Mesendoderm (in vitro differentiated cells): Measurements from ENCODE around the gene TOM1.

Experiments used
- DNase-seq: peaks from one replicate; pipeline ENCODE4 v3.0.0; 2013
- H2AK5ac ChIP-seq: 2 replicates; pipeline ENCODE4 v1.6.1; 2013; ENCODE audit warnings: low read length, inconsistent platforms
- H2BK120ac ChIP-seq: 2 replicates; pipeline ENCODE4 v1.6.1; 2013; ENCODE audit warnings: low read depth, mild to moderate bottlenecking, low read length, moderate library complexity, mixed read lengths
- H2BK15ac ChIP-seq: replicated peaks from 2 replicates; pipeline ENCODE4 v1.6.1; 2013; ENCODE audit warnings: low read depth, mild to moderate bottlenecking, moderate library complexity
- H2BK5ac ChIP-seq: 2 replicates; pipeline ENCODE4 v1.6.1; 2013; ENCODE audit warnings: low read length, inconsistent platforms
- H3K18ac ChIP-seq: 2 replicates; pipeline ENCODE4 v1.6.1; 2013; ENCODE audit warnings: mild to moderate bottlenecking, low read length, mixed read lengths
- H3K23ac ChIP-seq: one replicate; pipeline ENCODE4 v1.6.1; 2013; ENCODE audit warnings: low read length
- H3K27ac ChIP-seq: 2 replicates; pipeline ENCODE4 v1.5.1; 2013; ENCODE audit warnings: low read depth, mild to moderate bottlenecking, inconsistent platforms, low read length, moderate library complexity
- H3K27me3 ChIP-seq: 2 replicates; pipeline ENCODE4 v1.6.1; 2013; ENCODE audit warnings: low read length, control low read depth, mild to moderate bottlenecking, inconsistent platforms; ENCODE audit not compliant: insufficient read depth, poor library complexity
- H3K36me3 ChIP-seq: 2 replicates; pipeline ENCODE4 v1.6.1; 2013; ENCODE audit warnings: low read length, inconsistent platforms; ENCODE audit not compliant: control insufficient read depth, insufficient read depth
- H3K4ac ChIP-seq: one replicate; pipeline ENCODE4 v1.6.1; 2013; ENCODE audit warnings: low read depth, mild to moderate bottlenecking, low read length, moderate library complexity
- H3K4me1 ChIP-seq: 2 replicates; pipeline ENCODE4 v1.6.1; 2013; ENCODE audit warnings: low read depth, low read length, inconsistent platforms; ENCODE audit not compliant: control insufficient read depth
- H3K4me2 ChIP-seq: 2 replicates; pipeline ENCODE4 v1.6.1; 2013; ENCODE audit warnings: low read length
- H3K4me3 ChIP-seq: 2 replicates; pipeline ENCODE4 v1.5.1; 2013; ENCODE audit warnings: mild to moderate bottlenecking, low read length
- H3K56ac ChIP-seq: one replicate; pipeline ENCODE4 v1.6.1; 2013; ENCODE audit warnings: low read length
- H3K79me1 ChIP-seq: 2 replicates; pipeline ENCODE4 v1.6.1; 2013; ENCODE audit warnings: low read length, inconsistent platforms
- H3K79me2 ChIP-seq: 2 replicates; pipeline ENCODE4 v1.6.1; 2013; ENCODE audit warnings: mild to moderate bottlenecking, low read length; ENCODE audit not compliant: control insufficient read depth, insufficient read depth
- H3K9ac ChIP-seq: 2 replicates; pipeline ENCODE4 v1.6.1; 2013; ENCODE audit warnings: low read length, inconsistent platforms
- H4K5ac ChIP-seq: one replicate; pipeline ENCODE4 v1.6.1; 2013; ENCODE audit warnings: low read length
- H4K8ac ChIP-seq: one replicate; pipeline ENCODE4 v1.6.1; 2013; ENCODE audit warnings: low read depth, mild to moderate bottlenecking, control low read depth, low read length, moderate library complexity
- WGBS: extraction: QIAGEN DNeasy Blood & Tissue Kit; methylation state at CpG from one replicate; pipeline ENCODE4 v1.1.7; 2013; ENCODE audit warnings: low lambda C conversion rate, missing lambda C conversion rate; ENCODE audit not compliant: insufficient coverage; ENCODE audit errors: extremely low coverage; 5-methylcytosine and 5-hydroxymethylcytosine counted together

The TOM1 gene

GRCh38 chr22:35333220-35333619, 33.5 kb downstream of the TOM1 start:
- Histone ChIP-seq H2BK15ac (no peak overlapping the region), H4K5ac (no peak overlapping the region), H3K27me3 (no peaks in the 10 kb centered on the region), H3K79me2 (no peaks in the 10 kb centered on the region), H3K4ac (no peak overlapping the region), H3K4me1 (no peaks in the 10 kb centered on the region), H3K23ac (no peak overlapping the region), H3K4me2 (no peak overlapping the region), H2BK120ac (no peak overlapping the region), H2BK5ac (no peak overlapping the region), H3K56ac (no peak overlapping the region), H3K9ac (no peak overlapping the region), H3K36me3 (peaks cover 4% of the 10 kb centered on the region), H3K4me3 (no peak overlapping the region), H3K18ac (no peak overlapping the region), H3K27ac (no peak overlapping the region), H2AK5ac (no peak overlapping the region), H4K8ac (no peak overlapping the region), H3K79me1 (no peaks in the 10 kb centered on the region)
- no peak for DNase-seq
- WGBS: no CpG with 5 or more reads among the region's 7 CpGs

GRCh38 chr22:35334004-35334403, 34.3 kb downstream of the TOM1 start:
- Histone ChIP-seq H2BK120ac (no peak overlapping the region), H4K8ac (no peak overlapping the region), H2AK5ac (no peak overlapping the region), H2BK15ac (no peak overlapping the region), H3K4me2 (no peak overlapping the region), H3K36me3 (peaks cover 4% of the 10 kb centered on the region), H3K4me3 (no peak overlapping the region), H3K18ac (no peak overlapping the region), H3K4ac (no peak overlapping the region), H3K56ac (no peak overlapping the region), H3K79me1 (no peaks in the 10 kb centered on the region), H2BK5ac (no peak overlapping the region), H4K5ac (no peak overlapping the region), H3K23ac (no peak overlapping the region), H3K4me1 (no peaks in the 10 kb centered on the region), H3K27ac (no peak overlapping the region), H3K9ac (no peak overlapping the region), H3K79me2 (no peaks in the 10 kb centered on the region), H3K27me3 (no peaks in the 10 kb centered on the region)
- no CpG with 5 or more reads among the region's 9 CpGs for WGBS
- DNase-seq: no peak

- Histone ChIP-seq H2BK5ac (no peak overlapping the region), H3K79me1 (no peaks in the 10 kb centered on the region), H3K4me3 (no peak overlapping the region), H3K18ac (no peak overlapping the region), H2BK15ac (no peak overlapping the region), H3K4me2 (no peak overlapping the region), H4K8ac (no peak overlapping the region), H3K27ac (no peak overlapping the region), H3K79me2 (no peaks in the 10 kb centered on the region), H3K4ac (no peak overlapping the region), H2AK5ac (no peak overlapping the region), H4K5ac (no peak overlapping the region), H3K36me3 (peaks cover 4% of the 10 kb centered on the region), H3K56ac (no peak overlapping the region), H3K23ac (no peak overlapping the region), H3K9ac (no peak overlapping the region), H3K27me3 (no peaks in the 10 kb centered on the region), H3K4me1 (no peaks in the 10 kb centered on the region), H2BK120ac (no peak overlapping the region)
- DNase-seq: no peak
- WGBS: no CpG with 5 or more reads among the region's 7 CpGs
Observed at GRCh38 chr22:35335468-35335867, 35.8 kb downstream of the TOM1 start.

- Histone ChIP-seq H4K5ac (no peak overlapping the region), H3K79me1 (no peaks in the 10 kb centered on the region), H3K27me3 (no peaks in the 10 kb centered on the region), H3K36me3 (peaks cover 4% of the 10 kb centered on the region), H3K18ac (no peak overlapping the region), H3K23ac (no peak overlapping the region), H2BK5ac (no peak overlapping the region), H3K9ac (no peak overlapping the region), H3K79me2 (no peaks in the 10 kb centered on the region), H2AK5ac (no peak overlapping the region), H3K4me3 (no peak overlapping the region), H3K4me1 (no peaks in the 10 kb centered on the region), H3K4me2 (no peak overlapping the region), H3K56ac (no peak overlapping the region), H4K8ac (no peak overlapping the region), H3K27ac (no peak overlapping the region), H2BK120ac (no peak overlapping the region), H2BK15ac (no peak overlapping the region), H3K4ac (no peak overlapping the region)
- DNase-seq: no peak
- WGBS: no CpG with 5 or more reads among the region's 12 CpGs
Observed at GRCh38 chr22:35335936-35336781, 36.5 kb downstream of the TOM1 start.

- Histone ChIP-seq H3K56ac (no peak overlapping the region), H3K4ac (no peak overlapping the region), H3K4me2 (no peak overlapping the region), H3K27me3 (no peaks in the 10 kb centered on the region), H3K27ac (no peak overlapping the region), H4K5ac (no peak overlapping the region), H2AK5ac (no peak overlapping the region), H3K23ac (no peak overlapping the region), H4K8ac (no peak overlapping the region), H3K18ac (no peak overlapping the region), H3K9ac (no peak overlapping the region), H2BK120ac (no peak overlapping the region), H2BK15ac (no peak overlapping the region), H3K4me1 (no peaks in the 10 kb centered on the region), H3K36me3 (no peaks in the 10 kb centered on the region), H3K79me1 (no peaks in the 10 kb centered on the region), H3K79me2 (no peaks in the 10 kb centered on the region), H2BK5ac (no peak overlapping the region), H3K4me3 (no peak overlapping the region)
- DNase-seq: peak; percentile 53
- WGBS: no CpG with 5 or more reads among the region's 4 CpGs
Observed at GRCh38 chr22:35337932-35338331, 38.2 kb downstream of the TOM1 start.
